CD4-positive, alpha-beta T cell (primary cell): Measurements from ENCODE around the gene SFTPB. TPM values are rescaled to one million over a fixed set of nuclear protein-coding genes. Genes with fewer than 3 reads are reported as not detected.
"Not testable (repeated sequence)": the region's sequence is repeated elsewhere in the genome, so short reads cannot be mapped to it uniquely, and the experiment has no call there.

Experiments used
- ATAC-seq: fragments of 200-7000 bp; cut with Tn5 transposase; one replicate; pipeline ENCODE4 v1.10.0; 2022; ENCODE audit warnings: mild to moderate bottlenecking; ENCODE audit not compliant: poor library complexity
- CTCF ChIA-PET: fragments of 350-600 bp; sonication (Branson Sonifier 250); formaldehyde crosslinking; loops from one replicate; lab custom pipeline; 2021; ENCODE audit warnings: antibody characterized with exemption, inconsistent platforms; lab: Charles Lee
- POLR2A ChIA-PET: fragments of 350-600 bp; sonication (Branson Sonifier 250); formaldehyde crosslinking; loops from one replicate; lab custom pipeline; 2021; ENCODE audit warnings: antibody characterized with exemption, inconsistent platforms; lab: Charles Lee
- DNase-seq, 14 experiments: peaks; one replicate each; pipeline ENCODE4 v3.0.0-alpha.2; 2013 to 2020; ENCODE audit warnings: mixed read lengths in 2 of 14
- H3K27ac ChIP-seq, 2 donors: one replicate each; pipeline versions ENCODE4 v1.5.1 to v1.7.0; 2013; ENCODE audit warnings: low read length in 2 of 2, low read depth in 1 of 2, mild to moderate bottlenecking in 1 of 2
- H3K27me3 ChIP-seq, 2 experiments: 1 replicate in 1 of 2; 2 replicates in 1 of 2; pipeline versions ENCODE4 v1.6.1 to v1.7.0; 2013; ENCODE audit warnings: low read length in 2 of 2, control low read depth in 1 of 2, mild to moderate bottlenecking in 1 of 2, moderate library complexity in 1 of 2; ENCODE audit not compliant: insufficient read depth in 2 of 2, control insufficient read depth in 1 of 2
- H3K36me3 ChIP-seq: one replicate; pipeline ENCODE4 v1.6.1; 2013; ENCODE audit warnings: low read length, control low read depth; ENCODE audit not compliant: insufficient read depth
- H3K4me1 ChIP-seq: one replicate; pipeline ENCODE4 v1.6.1; 2013; ENCODE audit warnings: low read length, control low read depth; ENCODE audit not compliant: insufficient read depth
- H3K4me3 ChIP-seq: one replicate; pipeline ENCODE4 v1.5.1; 2013; ENCODE audit warnings: mild to moderate bottlenecking, low read length, moderate library complexity
- H3K9me3 ChIP-seq, 2 experiments: 1 replicate in 1 of 2; 2 replicates in 1 of 2; pipeline versions ENCODE4 v1.6.1 to v1.7.0; 2013; ENCODE audit warnings: low read length in 2 of 2, mild to moderate bottlenecking in 2 of 2, control low read depth in 1 of 2, moderate library complexity in 1 of 2; ENCODE audit not compliant: control insufficient read depth in 1 of 2, insufficient read depth in 1 of 2
- H3K27ac Mint-ChIP-seq: one replicate; pipeline ENCODE4 v1.8.0; 2020; ENCODE audit warnings: mixed read lengths
- H3K27me3 Mint-ChIP-seq: one replicate; pipeline ENCODE4 v1.8.0; 2021; ENCODE audit warnings: mixed read lengths
- H3K36me3 Mint-ChIP-seq: one replicate; pipeline ENCODE4 v1.8.0; 2021; ENCODE audit warnings: low read depth, mixed read lengths
- H3K4me1 Mint-ChIP-seq: one replicate; pipeline ENCODE4 v1.8.0; 2021; ENCODE audit warnings: low read depth, mixed read lengths
- H3K4me3 Mint-ChIP-seq: one replicate; pipeline ENCODE4 v1.8.0; 2020; ENCODE audit warnings: mild to moderate bottlenecking, mixed read lengths
- H3K9me3 Mint-ChIP-seq: one replicate; pipeline ENCODE4 v1.8.0; 2020; ENCODE audit warnings: mixed read lengths
- CTCF ChIP-seq: fragments of 200-600 bp; IDR thresholded peaks from one replicate; pipeline ENCODE4 v1.8.0; 2022; ENCODE audit warnings: antibody characterized with exemption, mild to moderate bottlenecking
- intact Hi-C, 2 experiments: fragments of 100-400 bp; cut with DNase I in 1 of 2; cut with micrococcal nuclease in 1 of 2; formaldehyde crosslinking; loops; one replicate each; pipeline versions ENCODE4 v1.15.1 to v1.9.0; 2023 to 2025; cut with DNase I, micrococcal nuclease
- total RNA-seq, 174 experiments: library from RNA in 2 of 174; stranded (reverse) in 2 of 174; gene quantifications; one replicate each; pipeline ENCODE4 v1.2.3 and lab custom pipeline; 2021 to 2026

SFTPB gene
- total RNA-seq, 2 experiments from 2014 or later: not detected

- Mint-ChIP-seq H3K9me3 (no peaks in the 10 kb centered on the region), H3K4me3 (no peak overlapping the region), H3K4me1 (no peaks in the 10 kb centered on the region), H3K36me3 (peaks cover under 1% of the 10 kb centered on the region), H3K27ac (no peak overlapping the region), H3K27me3 (no peaks in the 10 kb centered on the region)
- no peak for DNase-seq
- POLR2A ChIA-PET: no interaction called here
- intact Hi-C loops: no loop called here
- H3K27ac ChIP-seq: no peak overlapping the region
- TF ChIP-seq CTCF: no peak
- no peaks in the 10 kb centered on the region for H3K9me3 ChIP-seq
- no peaks in the 10 kb centered on the region for H3K4me1 ChIP-seq
- H3K4me3 ChIP-seq: no peak overlapping the region
- CTCF ChIA-PET: interaction anchor here (0.7 kb wide), 1 partner anchor 8 kb away, joined by 3 read pairs; no protein-coding TSS in a partner anchor
- peaks cover 3% of the 10 kb centered on the region for H3K36me3 ChIP-seq
- ATAC-seq: no peak
- no peaks in the 10 kb centered on the region for H3K27me3 ChIP-seq
These were observed 5.0 kb downstream of the SFTPB start for GRCh38 chr2:85662899-85663593.

GRCh38 chr2:85661139-85661858 is 6.7 kb downstream of the SFTPB start:
- TF ChIP-seq CTCF: no peak
- Histone ChIP-seq H3K27ac (no peak overlapping the region), H3K4me3 (no peak overlapping the region), H3K36me3 (peaks cover 3% of the 10 kb centered on the region), H3K9me3 (no peaks in the 10 kb centered on the region), H3K4me1 (no peaks in the 10 kb centered on the region), H3K27me3 (no peaks in the 10 kb centered on the region)
- H3K4me3 Mint-ChIP-seq: no peak overlapping the region
- ChIA-PET CTCF (no interaction called here), POLR2A (no interaction called here)
- peaks cover 8% of the 10 kb centered on the region for H3K36me3 Mint-ChIP-seq
- no peaks in the 10 kb centered on the region for H3K4me1 Mint-ChIP-seq
- ATAC-seq (no peak), DNase-seq (no peak)
- H3K27me3 Mint-ChIP-seq: no peaks in the 10 kb centered on the region
- intact Hi-C loops: no loop called here
- H3K9me3 Mint-ChIP-seq: no peaks in the 10 kb centered on the region
- no peak overlapping the region for H3K27ac Mint-ChIP-seq

GRCh38 chr2:85660725-85661124 is 7.3 kb downstream of the SFTPB start:
- CTCF ChIA-PET: no interaction called here
- intact Hi-C loops: no loop called here
- TF ChIP-seq CTCF: no peak

GRCh38 chr2:85660301-85660700 is 7.7 kb downstream of the SFTPB start:
- H3K4me1 ChIP-seq, intact Hi-C loops, H3K27me3 ChIP-seq, H3K4me3 Mint-ChIP-seq, H3K27me3 Mint-ChIP-seq, H3K36me3 ChIP-seq, H3K9me3 ChIP-seq, H3K27ac ChIP-seq, H3K4me3 ChIP-seq, DNase-seq, H3K27ac Mint-ChIP-seq, H3K4me1 Mint-ChIP-seq, ATAC-seq, H3K9me3 Mint-ChIP-seq, CTCF ChIA-PET, POLR2A ChIA-PET: not testable (repeated sequence)
- H3K36me3 Mint-ChIP-seq: peaks cover 16% of the 10 kb centered on the region

More at GRCh38 chr2:85660725-85661124, 7.3 kb downstream of the SFTPB start:
- H3K27ac Mint-ChIP-seq: no peak overlapping the region
- POLR2A ChIA-PET: no interaction called here
- no peak overlapping the region for H3K4me3 ChIP-seq
- no peak overlapping the region for H3K4me3 Mint-ChIP-seq
- H3K9me3 Mint-ChIP-seq: no peaks in the 10 kb centered on the region
- DNase-seq (no peak), ATAC-seq (no peak)
- no peaks in the 10 kb centered on the region for H3K4me1 Mint-ChIP-seq
- H3K27me3 Mint-ChIP-seq: no peaks in the 10 kb centered on the region
- H3K27ac ChIP-seq: no peak overlapping the region
- peaks cover 13% of the 10 kb centered on the region for H3K36me3 Mint-ChIP-seq
- H3K9me3 ChIP-seq: no peaks in the 10 kb centered on the region
- peaks cover 6% of the 10 kb centered on the region for H3K36me3 ChIP-seq
- no peaks in the 10 kb centered on the region for H3K27me3 ChIP-seq
- no peaks in the 10 kb centered on the region for H3K4me1 ChIP-seq
